MV-4-11 (cell line): ENCODE results near the gene SPTBN1.

Experiments used
- DNase-seq: peaks from one replicate; lab custom pipeline; 2025; lab: John Stamatoyannopoulos, UW

Gene SPTBN1

DNA sequence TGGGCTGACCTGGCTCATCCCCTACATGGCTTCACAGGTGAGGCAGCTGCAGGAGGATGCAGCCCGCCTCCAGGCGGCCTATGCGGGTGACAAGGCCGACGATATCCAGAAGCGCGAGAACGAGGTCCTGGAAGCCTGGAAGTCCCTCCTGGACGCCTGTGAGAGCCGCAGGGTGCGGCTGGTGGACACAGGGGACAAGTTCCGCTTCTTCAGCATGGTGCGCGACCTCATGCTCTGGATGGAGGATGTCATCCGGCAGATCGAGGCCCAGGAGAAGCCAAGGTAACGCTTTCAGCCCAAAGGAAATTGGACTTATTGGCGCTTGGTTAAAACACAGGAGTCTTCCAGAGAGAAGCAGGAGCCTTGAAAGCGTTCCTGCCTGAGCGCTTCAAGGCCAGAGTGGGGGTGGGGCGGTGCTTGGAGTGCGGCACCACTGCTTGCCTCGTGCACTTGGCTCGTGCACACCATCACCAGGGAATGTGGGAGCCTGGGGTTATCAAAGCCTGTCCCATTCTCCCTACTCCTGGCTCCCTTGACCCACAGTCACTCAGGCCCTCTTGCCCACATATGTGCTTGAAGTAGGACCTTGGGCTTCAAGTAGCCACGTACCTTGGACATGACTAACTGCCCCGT, 197.6 kb downstream of the SPTBN1 start:
- no peak for DNase-seq

DNA sequence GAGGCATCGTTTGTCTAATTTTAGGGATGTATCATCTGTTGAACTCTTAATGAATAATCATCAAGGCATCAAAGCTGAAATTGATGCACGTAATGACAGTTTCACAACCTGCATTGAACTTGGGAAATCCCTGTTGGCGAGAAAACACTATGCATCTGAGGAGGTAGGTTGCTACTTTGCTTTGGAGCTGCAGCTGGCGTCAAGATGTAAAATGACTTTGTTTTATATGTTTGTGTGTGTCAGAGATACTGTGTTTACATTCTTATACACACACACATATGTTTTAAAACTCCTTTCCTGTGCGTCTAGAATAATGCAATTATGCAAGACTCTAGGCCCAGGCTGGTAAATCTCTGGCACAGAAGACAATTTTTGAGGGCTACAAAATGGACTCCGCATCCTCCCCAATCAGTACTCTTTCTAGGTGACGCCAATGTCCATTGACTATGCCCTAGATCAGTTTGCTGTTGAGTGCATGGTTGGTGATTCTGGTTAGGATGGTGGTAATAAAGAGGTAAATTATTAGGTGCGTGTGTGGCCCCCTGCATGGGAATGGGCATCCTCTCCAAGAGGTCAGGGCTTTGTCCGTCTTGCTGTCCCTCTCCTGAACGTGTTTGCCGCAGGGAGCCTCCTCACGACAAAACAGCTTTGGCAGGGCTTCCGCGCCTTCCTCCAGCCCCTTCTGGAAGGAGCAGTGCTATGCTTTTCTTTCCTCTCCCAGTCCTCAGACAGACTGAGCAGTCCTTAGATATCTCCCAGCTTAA, 199.1 kb downstream of the SPTBN1 start:
- DNase-seq = no peak

DNA sequence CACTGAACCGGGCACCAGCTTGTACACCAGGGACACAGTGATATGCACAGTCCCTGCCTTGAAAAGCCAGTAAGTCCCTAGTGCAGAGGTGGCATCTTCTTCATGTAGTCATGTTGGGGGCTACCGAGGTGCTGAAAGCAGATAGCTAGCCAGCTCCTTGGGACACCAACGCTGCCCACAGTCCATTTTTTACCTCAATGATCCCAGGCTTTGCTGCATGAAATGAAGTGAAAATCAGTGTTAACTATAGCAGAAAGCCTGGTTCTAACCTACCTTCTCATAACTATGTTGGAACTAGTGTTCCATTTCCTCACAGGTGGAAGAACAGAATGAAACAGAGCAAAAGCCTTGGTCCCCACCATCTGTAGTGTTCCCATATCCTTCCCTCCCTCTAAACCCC, 200.7 kb downstream of the SPTBN1 start:
- no peak for DNase-seq

DNA sequence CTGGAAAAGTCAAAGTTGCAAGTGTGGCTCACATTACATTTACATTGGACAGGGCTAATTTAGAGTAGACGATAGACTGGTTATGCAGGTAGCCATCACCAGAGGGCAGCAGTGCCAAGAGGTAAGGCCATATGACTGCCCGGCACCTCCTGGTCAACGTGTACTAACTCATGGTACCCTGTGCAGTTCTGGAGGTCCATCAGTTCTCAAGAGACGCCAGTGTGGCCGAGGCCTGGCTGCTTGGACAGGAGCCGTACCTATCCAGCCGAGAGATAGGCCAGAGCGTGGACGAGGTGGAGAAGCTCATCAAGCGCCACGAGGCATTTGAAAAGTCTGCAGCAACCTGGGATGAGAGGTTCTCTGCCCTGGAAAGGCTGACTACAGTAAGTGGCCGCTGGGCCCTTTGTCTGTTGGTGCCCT, 201.5 kb downstream of the SPTBN1 start:
- peak; percentile 15 for DNase-seq

DNA sequence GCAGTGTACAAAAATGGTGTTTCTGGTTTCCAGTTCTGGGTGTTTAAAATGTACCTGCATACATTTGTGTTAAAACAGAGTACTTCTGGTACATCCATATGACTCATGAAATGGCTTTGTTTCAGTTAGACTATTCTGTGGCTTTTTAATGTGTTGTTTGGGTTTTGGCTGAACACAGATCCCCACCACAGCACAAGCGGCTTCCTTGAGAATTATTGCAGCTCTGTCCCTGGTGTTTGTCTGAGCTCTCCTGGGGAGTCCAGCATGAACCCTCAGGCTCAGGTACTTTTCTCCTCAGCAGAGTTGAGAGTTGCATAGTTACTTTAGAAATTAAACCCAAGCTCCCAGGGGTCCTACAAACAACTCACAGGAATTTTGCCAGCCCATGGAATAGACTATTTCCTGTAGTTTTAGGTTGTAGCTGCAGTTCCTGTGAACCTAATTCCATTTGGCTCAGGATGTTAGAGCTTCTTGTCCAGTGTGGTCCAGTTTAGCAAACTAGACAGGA, 202.5 kb downstream of the SPTBN1 start:
- peak; percentile 62 for DNase-seq

DNA sequence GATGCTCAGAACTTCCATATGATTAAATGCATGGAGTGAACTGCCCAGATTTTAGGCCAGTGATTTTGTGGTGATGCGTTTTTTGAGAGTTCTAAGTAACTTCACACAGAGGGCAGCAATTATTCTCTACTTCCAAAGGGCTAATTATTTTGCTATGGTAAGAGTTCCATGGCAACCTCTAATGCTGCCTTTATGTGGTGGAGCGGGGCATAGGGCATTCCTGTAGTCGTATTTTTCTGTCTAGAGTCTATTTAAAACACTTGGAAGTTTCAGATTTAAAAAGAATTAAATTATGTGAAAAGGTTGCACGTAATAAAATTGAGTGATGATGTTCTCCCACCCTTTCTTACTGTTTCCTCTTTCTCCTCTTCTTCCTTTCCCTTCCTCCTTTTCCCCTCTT, 203.4 kb downstream of the SPTBN1 start:
- DNase-seq = no peak

DNA sequence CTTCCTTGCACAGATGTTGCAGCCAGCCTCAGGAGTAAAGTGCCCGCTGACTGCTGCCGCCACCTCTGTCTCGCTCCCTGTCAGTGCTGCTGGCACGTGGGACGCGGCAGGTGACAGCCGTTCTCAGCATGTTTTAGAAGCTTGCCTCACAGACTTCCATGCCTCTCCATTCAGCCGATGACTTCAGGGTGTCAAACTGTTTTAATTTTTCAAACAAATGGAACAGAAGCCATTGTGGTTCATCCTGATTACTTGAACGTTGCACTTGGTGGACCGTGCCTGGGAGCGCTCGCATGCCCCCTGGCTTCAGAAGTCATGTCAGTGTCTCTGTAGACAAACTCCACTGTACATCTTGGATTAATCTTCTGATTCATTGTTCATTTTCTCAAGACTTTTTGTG, 204.6 kb downstream of the SPTBN1 start:
- no peak for DNase-seq

DNA sequence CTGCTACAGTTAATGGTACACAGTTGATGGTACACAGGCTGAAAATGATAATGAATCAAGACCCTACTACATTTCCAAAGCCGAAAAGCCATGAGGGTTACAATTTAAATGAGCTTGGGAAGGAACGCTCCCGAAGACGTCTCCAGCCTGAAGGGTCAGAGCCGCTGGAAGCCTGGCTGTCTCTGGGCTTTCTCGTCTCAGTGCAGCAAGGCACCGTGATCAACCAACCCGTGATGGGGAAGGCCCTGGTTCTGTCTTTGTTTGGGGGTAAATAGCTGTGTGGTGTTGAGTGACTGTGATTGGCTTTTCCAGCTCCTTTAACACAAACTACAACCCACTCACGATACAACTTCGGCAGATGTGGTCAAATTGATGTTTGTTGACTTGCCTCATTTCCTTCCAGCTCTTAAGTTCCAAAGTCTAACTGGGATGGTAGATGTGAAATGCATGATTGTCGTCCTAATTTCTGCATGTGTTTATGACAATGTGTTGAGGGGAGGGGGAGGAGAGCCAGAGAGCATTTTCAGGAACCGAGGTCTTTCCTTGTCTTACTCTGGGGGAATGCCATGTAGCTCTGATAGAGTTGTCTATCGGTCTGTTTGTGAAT, 207.4 kb downstream of the SPTBN1 start:
- DNase-seq = no peak

DNA sequence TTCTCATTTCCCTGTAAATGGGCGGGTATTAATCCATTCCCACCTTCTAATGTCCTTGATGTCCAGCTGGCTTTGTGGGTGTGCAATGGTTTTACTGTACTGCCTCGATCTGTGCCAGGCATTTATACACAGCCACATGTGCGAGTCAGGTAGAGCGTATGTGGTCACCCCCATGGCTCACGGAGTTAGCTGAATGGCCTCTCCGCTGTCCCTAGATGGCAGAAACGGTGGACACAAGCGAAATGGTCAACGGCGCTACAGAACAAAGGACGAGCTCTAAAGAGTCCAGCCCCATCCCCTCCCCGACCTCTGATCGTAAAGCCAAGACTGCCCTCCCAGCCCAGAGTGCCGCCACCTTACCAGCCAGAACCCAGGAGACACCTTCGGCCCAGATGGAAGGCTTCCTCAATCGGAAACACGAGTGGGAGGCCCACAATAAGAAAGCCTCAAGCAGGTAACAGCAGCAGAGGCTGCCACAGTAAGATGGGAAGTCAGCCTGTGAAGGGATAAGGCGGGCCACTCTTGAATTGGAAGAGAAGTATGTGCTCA, 208.2 kb downstream of the SPTBN1 start:
- no peak for DNase-seq

DNA sequence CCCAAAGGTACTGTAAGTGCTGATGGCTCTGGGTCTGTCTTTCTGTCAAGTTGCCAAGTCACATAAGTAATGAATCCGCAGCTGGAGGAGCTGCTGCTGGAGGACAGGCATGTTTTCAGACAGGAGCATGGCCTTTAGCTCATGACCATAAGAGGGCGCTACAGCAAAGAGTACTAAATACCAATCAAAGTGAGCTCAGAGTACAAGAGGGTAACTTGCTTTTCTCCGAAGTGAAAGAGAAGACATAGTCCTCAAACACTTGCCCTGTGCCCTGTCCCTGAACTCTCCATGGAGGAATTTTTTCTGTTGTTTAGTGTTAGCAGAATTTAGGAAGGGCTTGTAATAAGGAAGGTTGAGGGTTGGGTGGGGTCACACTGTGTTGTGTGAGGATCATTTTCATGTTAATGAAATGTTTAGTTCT, 209.3 kb downstream of the SPTBN1 start:
- DNase-seq = peak; percentile 36

DNA sequence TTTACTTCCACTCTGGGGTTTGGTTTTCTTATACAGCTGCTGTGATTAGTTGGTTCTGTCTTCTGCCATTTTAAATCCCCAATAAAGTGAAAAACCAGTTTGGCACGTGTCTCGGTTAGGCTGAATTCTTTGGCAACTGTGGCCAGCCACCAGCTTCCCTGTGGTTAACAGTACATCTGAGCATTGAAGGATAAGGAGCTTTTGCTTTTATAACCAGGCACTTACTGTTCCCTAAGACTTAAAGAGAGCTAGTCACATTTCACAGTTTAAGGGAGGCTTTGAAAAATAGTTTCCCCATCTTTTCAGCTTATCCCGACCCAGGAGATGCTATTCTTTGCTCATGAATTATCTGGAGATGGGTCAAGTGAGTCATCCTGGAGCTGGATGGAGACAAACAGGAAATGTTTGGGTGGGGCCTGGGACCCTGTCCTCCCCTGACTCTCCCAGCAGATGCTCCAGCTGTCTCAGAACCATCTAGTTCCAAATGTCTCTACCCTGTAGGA, 210.1 kb downstream of the SPTBN1 start:
- DNase-seq = peak; percentile 80

DNA sequence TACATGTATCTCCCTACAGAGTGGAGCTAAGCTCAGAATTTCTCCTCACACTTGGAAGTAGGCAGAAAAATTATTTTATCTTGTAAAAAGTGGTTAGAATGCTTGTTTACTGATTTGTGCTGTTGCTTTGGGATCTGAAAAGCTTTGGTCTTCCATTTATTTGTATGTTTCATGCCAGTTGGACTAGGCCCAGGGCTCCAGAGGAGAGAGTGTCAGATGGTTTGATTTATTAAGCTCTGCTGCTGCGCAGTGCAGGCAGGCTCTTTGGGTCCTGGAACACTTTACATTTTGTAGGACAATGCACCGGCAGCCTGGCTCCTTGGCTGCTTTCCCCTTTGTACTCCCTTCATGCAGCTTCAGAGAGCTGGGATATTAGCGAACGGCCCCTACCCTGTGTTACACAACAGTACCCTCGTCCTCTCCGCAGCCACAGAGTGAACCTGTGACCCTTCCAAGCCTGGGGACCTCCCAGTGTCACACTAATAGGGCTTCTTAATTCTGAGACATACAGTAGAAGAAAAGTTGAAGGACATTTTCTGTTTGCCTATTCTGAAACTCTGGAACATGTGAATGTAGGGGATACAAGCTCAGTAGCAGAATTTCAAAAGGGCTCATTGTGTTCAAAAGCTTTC, 210.6 kb downstream of the SPTBN1 start:
- peak; percentile 14 for DNase-seq

DNA sequence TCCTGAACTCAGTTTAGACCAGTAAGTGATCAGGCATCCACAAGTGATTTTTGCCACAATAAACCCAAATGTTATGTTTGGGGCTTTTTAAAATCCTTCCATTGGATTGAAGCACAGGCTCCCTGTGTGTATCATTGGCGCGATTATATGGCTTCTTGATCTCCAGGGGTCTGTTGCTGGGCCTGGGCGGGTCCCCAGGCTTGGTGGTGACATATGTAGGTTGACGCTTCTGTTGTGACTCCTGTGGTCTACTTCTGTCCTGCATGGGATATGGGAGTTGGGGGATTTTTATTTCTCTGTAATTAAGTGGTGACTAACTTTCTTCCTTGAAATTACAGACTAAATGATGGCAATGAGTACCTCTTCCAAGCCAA, 211.1 kb downstream of the SPTBN1 start:
- DNase-seq = no peak

DNA sequence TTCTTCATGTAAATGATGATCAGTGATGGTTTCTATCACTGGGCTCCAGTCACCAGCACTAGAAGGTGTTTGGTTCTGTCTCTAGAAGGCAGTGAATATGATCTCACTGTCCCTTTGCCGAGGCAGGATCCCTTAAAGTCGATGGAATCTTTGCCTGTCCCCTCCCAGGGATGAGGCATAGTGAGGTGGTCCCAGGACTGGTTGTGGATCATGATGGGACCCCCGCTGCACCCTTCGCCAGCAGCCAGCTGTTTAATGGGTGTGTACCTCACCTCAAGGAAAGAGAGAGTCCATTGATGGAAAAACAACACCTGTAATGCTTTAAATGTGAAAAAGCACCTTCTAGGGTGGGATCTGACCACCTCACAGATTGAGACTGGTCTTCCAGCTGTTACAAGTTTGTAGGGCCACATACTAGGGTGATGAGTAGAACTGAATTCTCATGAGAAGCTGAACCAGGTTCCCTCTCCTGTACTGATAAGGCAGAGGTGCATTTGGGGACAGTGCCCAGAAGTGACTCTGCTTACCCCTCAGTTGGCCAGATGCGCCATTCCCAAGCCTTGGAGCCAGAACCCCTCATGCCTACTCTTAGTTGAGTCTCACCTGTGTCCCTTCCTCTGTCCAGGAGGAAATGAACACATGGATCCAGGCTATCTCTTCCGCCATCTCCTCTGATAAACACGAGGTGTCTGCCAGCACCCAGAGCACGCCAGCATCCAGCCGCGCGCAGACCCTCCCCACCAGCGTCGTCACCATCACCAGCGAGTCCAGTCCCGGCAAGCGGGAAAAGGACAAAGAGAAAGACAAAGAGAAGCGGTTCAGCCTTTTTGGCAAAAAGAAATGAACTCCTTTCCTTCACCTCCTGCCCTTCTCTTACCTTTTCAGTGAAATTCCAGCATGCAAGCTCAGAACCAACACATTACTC, 211.9 kb downstream of the SPTBN1 start:
- no peak for DNase-seq

DNA sequence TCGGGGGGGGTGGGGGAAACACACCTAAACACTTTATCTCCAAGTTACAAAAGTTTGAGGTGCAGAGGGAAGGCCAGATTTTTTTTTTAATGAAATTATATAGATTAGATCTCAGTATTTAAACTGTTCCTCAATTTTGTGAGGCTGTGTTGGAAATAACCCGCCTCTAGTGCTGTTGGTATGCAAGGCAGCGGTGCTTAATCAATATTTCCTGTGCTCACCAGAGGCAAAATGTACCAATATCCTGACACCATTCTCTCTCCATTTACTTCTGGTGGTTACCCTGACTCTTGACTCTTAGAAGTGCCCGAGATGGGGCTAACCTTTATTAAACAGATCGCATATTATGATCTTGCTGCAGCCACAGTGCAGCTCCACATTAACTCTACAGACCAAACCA, 212.6 kb downstream of the SPTBN1 start:
- DNase-seq = no peak

DNA sequence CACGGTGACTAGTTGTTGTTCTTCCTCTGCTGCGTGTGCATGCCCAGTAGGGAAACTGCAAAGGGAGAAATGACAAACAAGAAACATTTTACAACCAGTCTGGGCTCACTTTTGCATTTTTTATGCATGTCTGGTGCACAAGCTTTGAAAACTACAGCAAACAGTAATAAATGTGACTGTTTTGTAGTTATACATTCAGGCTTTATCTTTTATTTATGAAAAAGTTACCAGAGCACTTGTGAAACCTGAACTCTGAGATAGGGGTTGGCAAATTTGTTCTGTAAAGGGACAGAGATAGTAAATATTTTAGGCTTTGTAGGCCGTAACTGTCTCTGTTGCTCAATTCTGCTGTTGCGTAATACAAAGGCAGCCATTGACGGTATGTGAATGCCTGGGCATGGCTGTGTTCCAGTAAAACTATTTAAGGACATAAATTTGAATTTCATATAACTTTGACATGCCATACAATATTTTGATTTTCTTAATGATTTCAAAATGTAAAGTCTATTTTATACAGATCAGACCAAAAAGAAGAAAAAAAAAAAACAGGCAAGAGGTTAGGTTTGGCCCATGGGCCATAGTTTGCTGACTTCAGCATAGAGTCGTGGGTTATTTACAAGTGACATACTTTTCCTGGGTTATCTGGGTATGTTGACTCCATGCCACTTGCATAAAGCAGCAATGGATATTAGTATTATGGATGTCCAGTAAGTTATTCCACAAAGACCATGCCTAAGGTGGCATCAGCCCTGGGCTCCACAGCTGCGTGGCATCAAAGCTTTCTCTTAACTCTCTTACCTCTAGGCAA, 213.8 kb downstream of the SPTBN1 start:
- DNase-seq = peak; percentile 89

DNA sequence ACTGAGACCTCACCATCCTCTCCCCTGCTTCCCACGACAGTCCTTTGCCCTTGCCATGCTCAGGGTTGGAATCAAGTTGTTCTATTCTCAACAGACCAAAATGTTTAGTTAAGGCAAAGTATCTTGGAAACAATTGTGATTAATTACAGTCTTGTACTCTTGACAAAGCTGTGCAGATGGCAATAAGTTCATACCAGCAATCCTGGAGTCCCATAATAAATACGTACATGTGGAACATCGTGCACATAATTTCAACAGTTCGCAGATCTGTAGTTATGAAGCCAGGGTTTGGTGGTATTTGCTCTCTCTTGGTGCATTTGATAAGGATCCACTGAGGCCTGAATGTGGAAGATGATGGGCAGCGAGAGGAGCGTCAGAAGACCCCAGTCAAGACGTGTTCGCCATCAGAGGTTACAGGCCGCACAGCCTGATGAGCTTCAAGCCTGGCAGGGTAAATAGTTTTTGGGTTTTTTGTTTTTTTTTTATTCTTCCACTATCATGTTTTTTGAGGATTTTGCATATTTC, 214.4 kb downstream of the SPTBN1 start:
- no peak for DNase-seq

DNA sequence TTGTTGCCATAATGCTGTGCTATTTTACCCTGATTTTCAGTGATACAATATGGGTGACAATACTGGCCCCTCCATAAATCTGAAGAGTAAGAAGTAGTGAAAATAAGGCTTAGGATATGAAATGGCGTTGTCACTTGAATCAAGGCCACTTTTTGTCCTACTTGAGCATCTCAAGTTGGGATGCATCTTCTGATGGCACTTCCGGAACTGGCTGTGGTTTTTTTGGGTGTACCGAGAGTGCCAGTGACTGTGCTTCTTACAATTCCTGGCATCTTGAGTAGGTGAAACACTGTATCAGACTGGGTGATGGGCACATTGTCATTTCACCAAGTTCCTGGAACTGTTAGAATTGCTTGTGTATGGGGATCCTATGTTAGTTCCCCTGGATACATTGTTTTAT, 214.9 kb downstream of the SPTBN1 start:
- no peak for DNase-seq

DNA sequence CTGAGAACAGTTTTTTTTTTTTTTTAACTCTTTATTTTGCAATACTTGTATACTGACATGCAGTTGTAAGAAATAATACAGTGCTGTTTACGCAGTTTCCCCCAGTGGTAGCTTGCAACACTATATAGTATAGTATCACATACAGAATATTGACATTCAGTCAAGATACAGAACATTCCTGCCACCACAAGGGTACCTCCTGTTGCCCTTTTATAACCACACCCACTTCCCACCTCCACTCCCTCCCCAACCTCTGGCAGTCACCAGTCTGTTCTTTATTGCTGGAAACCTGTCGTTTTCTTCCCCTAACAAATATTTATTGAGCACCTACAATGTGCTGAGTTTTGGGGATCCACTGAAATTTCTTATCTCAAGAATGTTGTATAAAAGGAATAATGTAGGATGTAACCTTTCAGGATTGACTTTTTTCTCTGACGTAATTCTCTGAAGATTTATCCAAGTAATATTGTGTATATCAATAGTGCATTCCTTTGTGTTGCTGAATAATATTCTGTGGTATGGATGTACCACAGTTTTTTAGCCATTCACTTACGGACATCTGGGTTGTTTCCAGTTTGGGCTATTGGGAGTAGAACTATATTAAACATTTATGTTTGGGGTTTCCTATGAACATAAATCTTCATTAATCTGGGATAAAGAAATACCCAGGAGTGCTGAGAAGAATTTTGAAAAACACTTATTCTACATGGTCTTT, 215.9 kb downstream of the SPTBN1 start:
- no peak for DNase-seq
